A549 (cell line): ENCODE measurements around the gene KLHL35.

Experiments
- CBX2 ChIP-seq: fragments of 200-600 bp; sonication (generic); IDR thresholded peaks from 2 replicates; pipeline ENCODE4 v1.6.1; 2016; ENCODE audit warnings: low read depth, mild to moderate bottlenecking, borderline replicate concordance
- CTCF ChIP-seq: fragments of >200 bp; sonication (Bioruptor Twin); formaldehyde crosslinking; IDR thresholded peaks from 3 replicates; pipeline ENCODE4 v1.5.1; 2016
- MAX ChIP-seq: IDR thresholded peaks from 2 replicates; pipeline ENCODE4 v1.6.1; 2012
- POLR2A ChIP-seq: IDR thresholded peaks from 2 replicates; pipeline ENCODE4 v1.6.1; 2012; ENCODE audit warnings: mild to moderate bottlenecking, low read length
- RAD21 ChIP-seq, 2 experiments: fragments of >200 bp in 1 of 2; sonication (Bioruptor Twin) in 1 of 2; formaldehyde crosslinking in 1 of 2; IDR thresholded peaks in 1 of 2; conservative IDR thresholded peaks in 1 of 2; 2 replicates in 1 of 2; 3 replicates in 1 of 2; pipeline ENCODE4 v1.6.1; 2012 to 2018; ENCODE audit warnings: inconsistent platforms in 1 of 2
- REST ChIP-seq: fragments of 200-600 bp; sonication (generic); IDR thresholded peaks from 2 replicates; pipeline ENCODE4 v1.6.1; 2016; ENCODE audit warnings: antibody characterized with exemption, mild to moderate bottlenecking, moderate library complexity
- ZFP36 ChIP-seq: fragments of 450-650 bp; IDR thresholded peaks from 2 replicates; pipeline ENCODE4 v1.6.1; 2014; ENCODE audit warnings: borderline replicate concordance; ENCODE audit not compliant: partially characterized antibody

- TF ChIP-seq CBX2, result no peak
- TF ChIP-seq REST, result no peak
- TF ChIP-seq POLR2A, result no peak
- no peak for TF ChIP-seq RAD21 (conservative IDR thresholded peaks at IDR 0.05 in 1 of 2, IDR thresholded peaks at IDR 0.05 in 1 of 2)
- TF ChIP-seq CTCF, result no peak
- no peak for TF ChIP-seq MAX
- TF ChIP-seq ZFP36, result no peak
Observed at GRCh38 chr11:75398906-75399305, 34.1 kb downstream of the KLHL35 start.
